OCI-LY1 (cell line): ENCODE data around the gene CD276.

Experiments used
- H2AFZ ChIP-seq: fragments of 200-600 bp; sonication (generic), shearing (Covaris generic); 2 replicates; pipeline ENCODE4 v1.6.0; 2014; ENCODE audit warnings: antibody characterized with exemption, mild to moderate bottlenecking, low read length
- H3F3A ChIP-seq: fragments of 200-600 bp; sonication (generic), shearing (Covaris generic); 2 replicates; pipeline ENCODE4 v1.6.0; 2014; ENCODE audit warnings: mild to moderate bottlenecking, antibody characterized with exemption, low read length, moderate library complexity; ENCODE audit not compliant: insufficient read depth
- H3K27ac ChIP-seq: fragments of 200-600 bp; sonication (generic); 2 replicates; pipeline ENCODE4 v1.5.1; 2014; ENCODE audit warnings: low read length, mixed run types, mild to moderate bottlenecking, low read depth; ENCODE audit not compliant: poor library complexity, severe bottlenecking
- H3K27me3 ChIP-seq: fragments of 200-600 bp; sonication (generic); 2 replicates; pipeline ENCODE4 v1.6.0; 2014; ENCODE audit warnings: antibody characterized with exemption, mild to moderate bottlenecking, low read length, moderate library complexity; ENCODE audit not compliant: insufficient read depth
- H3K36me3 ChIP-seq: fragments of 200-600 bp; sonication (generic); 2 replicates; pipeline ENCODE4 v1.6.1; 2014; ENCODE audit warnings: mild to moderate bottlenecking, antibody characterized with exemption, low read length, moderate library complexity, mixed read lengths; ENCODE audit not compliant: insufficient read depth
- H3K4me1 ChIP-seq: fragments of 200-600 bp; sonication (generic); 2 replicates; pipeline ENCODE4 v1.5.1; 2014; ENCODE audit warnings: mild to moderate bottlenecking, low read length, moderate library complexity; ENCODE audit not compliant: insufficient read depth, severe bottlenecking
- H3K4me2 ChIP-seq: fragments of 200-600 bp; sonication (generic), shearing (Covaris generic); 2 replicates; pipeline ENCODE4 v1.6.1; 2014; ENCODE audit warnings: low read length
- H3K4me3 ChIP-seq: fragments of 200-600 bp; sonication (generic); 2 replicates; pipeline ENCODE4 v1.5.1; 2014; ENCODE audit warnings: low read length, low read depth, mild to moderate bottlenecking, mixed read lengths; ENCODE audit not compliant: poor library complexity, severe bottlenecking
- H3K79me2 ChIP-seq: fragments of 200-600 bp; shearing (Covaris generic); 2 replicates; pipeline ENCODE4 v1.6.1; 2016; ENCODE audit warnings: mixed run types, low read length, mixed read lengths; ENCODE audit not compliant: insufficient read depth
- H3K9ac ChIP-seq: fragments of 200-600 bp; sonication (generic), shearing (Covaris generic); 2 replicates; pipeline ENCODE4 v1.6.1; 2014; ENCODE audit warnings: mild to moderate bottlenecking, low read length, mixed read lengths
- H3K9me2 ChIP-seq: fragments of 200-600 bp; sonication (generic), shearing (Covaris generic); 2 replicates; pipeline ENCODE4 v1.6.1; 2014; ENCODE audit warnings: low read depth, mild to moderate bottlenecking, low read length, mixed read lengths
- H3K9me3 ChIP-seq: fragments of 200-600 bp; shearing (Covaris generic); 2 replicates; pipeline ENCODE4 v1.6.1; 2014; ENCODE audit warnings: low read length, mixed read lengths
- H4K20me1 ChIP-seq: fragments of 200-600 bp; sonication (generic), shearing (Covaris generic); 2 replicates; pipeline ENCODE4 v1.6.0; 2016; ENCODE audit warnings: mild to moderate bottlenecking, low read length; ENCODE audit not compliant: insufficient read depth
- EZH2 ChIP-seq: fragments of 200-600 bp; sonication (generic), shearing (Covaris generic); IDR thresholded peaks from 2 replicates; pipeline ENCODE4 v1.8.0; 2017; ENCODE audit warnings: borderline replicate concordance, mixed run types, mild to moderate bottlenecking, antibody characterized with exemption, low read length, moderate library complexity, mixed read lengths
- TF ChIP-seq, protein P1 (sequence below): fragments of 200-600 bp; sonication (generic), shearing (Covaris generic); IDR thresholded peaks from 2 replicates; pipeline ENCODE4 v1.5.1; 2017; ENCODE audit warnings: mild to moderate bottlenecking, antibody characterized with exemption, low read length, moderate library complexity, mixed read lengths

The CD276 gene

DNA sequence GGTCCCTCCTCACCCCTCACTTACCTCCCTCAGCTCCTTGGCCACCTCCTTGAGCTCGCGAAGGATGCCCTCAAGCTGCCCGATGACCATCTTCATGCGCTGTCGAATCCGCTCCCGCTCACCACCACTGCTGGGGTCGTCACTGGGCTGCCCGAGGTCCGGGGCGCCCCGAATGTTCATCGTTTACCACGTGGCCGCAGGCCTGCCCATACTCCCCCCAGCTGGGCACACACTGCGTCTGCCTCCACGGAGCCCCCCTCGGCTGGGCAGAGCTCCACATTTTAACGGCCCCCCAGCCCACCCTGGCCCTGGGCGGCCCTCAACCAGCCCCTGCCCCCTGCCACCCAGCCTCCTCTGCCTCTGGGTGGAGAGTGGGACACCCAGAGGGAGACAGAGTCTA lies 66.8 kb downstream of the CD276 start:
- H3K4me1 ChIP-seq: no peaks in the 10 kb centered on the region
- TF ChIP-seq, protein P1, sequence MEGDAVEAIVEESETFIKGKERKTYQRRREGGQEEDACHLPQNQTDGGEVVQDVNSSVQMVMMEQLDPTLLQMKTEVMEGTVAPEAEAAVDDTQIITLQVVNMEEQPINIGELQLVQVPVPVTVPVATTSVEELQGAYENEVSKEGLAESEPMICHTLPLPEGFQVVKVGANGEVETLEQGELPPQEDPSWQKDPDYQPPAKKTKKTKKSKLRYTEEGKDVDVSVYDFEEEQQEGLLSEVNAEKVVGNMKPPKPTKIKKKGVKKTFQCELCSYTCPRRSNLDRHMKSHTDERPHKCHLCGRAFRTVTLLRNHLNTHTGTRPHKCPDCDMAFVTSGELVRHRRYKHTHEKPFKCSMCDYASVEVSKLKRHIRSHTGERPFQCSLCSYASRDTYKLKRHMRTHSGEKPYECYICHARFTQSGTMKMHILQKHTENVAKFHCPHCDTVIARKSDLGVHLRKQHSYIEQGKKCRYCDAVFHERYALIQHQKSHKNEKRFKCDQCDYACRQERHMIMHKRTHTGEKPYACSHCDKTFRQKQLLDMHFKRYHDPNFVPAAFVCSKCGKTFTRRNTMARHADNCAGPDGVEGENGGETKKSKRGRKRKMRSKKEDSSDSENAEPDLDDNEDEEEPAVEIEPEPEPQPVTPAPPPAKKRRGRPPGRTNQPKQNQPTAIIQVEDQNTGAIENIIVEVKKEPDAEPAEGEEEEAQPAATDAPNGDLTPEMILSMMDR: no peak
- TF ChIP-seq EZH2: no peak
- no peak overlapping the region for H3K9ac ChIP-seq
- no peaks in the 10 kb centered on the region for H3F3A ChIP-seq
- no peak overlapping the region for H3K27ac ChIP-seq
- no peak overlapping the region for H3K4me3 ChIP-seq
- no peaks in the 10 kb centered on the region for H4K20me1 ChIP-seq
- no peaks in the 10 kb centered on the region for H3K9me2 ChIP-seq
- H3K9me3 ChIP-seq: no peaks in the 10 kb centered on the region
- H3K27me3 ChIP-seq: no peaks in the 10 kb centered on the region
- H2AFZ ChIP-seq: no peak overlapping the region
- H3K79me2 ChIP-seq: no peaks in the 10 kb centered on the region
- no peaks in the 10 kb centered on the region for H3K36me3 ChIP-seq
- H3K4me2 ChIP-seq: no peak overlapping the region

DNA sequence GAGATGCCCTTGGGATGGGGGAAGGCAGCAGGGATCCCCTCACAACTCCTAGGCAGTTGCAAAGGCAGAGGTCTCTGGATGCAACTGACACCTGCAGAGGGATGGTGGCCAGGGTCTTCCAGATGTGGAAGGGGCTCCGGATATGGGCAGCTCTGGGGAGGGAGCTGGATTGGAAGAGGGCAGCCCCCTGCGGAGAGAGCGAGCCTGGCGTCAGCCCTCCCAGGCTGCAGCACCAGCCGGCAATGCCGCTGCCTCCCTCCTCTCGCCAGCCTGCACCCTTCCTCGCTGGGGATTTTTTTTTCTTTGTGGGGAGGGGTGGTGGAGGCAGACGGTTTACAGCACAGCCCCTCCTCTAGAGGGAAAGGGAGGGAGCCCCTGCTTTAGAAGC lies 67.3 kb downstream of the CD276 start:
- TF ChIP-seq, protein P1: no peak
- TF ChIP-seq EZH2: no peak
- Histone ChIP-seq H3F3A (no peaks in the 10 kb centered on the region), H3K4me3 (no peak overlapping the region), H4K20me1 (no peaks in the 10 kb centered on the region), H3K4me1 (no peaks in the 10 kb centered on the region), H3K27me3 (no peaks in the 10 kb centered on the region), H3K36me3 (no peaks in the 10 kb centered on the region), H3K9ac (no peak overlapping the region), H3K4me2 (no peak overlapping the region), H3K9me2 (no peaks in the 10 kb centered on the region), H3K9me3 (no peaks in the 10 kb centered on the region), H2AFZ (no peak overlapping the region), H3K79me2 (no peaks in the 10 kb centered on the region), H3K27ac (no peak overlapping the region)

DNA sequence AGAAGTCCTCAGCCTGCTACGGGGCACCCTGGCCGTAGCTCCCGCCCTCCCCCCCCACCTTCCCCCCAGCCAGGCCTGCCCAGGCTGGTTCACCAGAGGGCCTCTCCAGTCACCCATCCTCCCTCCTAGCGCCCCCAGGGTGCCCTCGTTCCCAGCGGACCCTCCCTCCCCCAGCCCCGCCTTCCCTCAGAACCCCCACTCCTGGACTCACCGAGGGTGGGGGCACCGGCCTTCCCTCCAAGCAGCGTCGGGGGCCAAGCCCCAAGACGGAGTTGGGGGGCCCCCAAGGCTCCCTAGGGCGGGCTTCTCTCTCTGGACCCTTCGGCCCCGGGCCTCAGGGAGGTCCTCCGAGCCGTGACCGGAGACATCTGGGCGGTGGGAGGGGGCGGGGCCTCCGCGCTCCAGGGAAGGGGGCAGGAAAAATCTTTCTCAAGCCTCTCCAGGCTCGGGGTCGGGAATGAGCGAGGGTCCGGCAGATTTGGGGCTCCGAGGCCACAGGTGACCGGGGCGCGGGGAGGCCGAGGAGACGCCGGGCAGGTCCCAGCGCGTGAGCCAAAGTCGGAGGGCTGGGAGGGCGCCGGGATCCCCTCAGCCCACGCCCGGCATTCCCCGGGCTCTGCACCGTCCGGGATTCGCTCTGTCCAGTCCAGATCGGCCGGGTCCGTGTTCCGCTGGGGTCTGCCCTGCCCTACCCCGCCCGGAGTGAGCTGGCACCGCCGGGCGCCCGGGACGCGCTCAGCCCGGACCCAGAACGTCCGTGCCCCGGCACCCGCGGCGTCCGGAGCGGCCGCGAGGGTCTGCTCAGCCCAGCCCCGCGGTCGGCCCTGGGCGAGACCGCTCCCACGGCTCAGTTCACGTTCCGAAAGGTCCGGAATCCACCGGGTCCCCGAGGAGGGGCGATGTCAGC lies 68.0 kb downstream of the CD276 start:
- H2AFZ ChIP-seq: no peak overlapping the region

More for the DNA sequence above, 68.0 kb downstream of the CD276 start:
- no peak overlapping the region for H3K9ac ChIP-seq
- H3K9me3 ChIP-seq: no peaks in the 10 kb centered on the region
- H3K4me3 ChIP-seq: no peak overlapping the region
- no peaks in the 10 kb centered on the region for H3K36me3 ChIP-seq
- H3K9me2 ChIP-seq: no peaks in the 10 kb centered on the region
- no peaks in the 10 kb centered on the region for H3F3A ChIP-seq
- H3K79me2 ChIP-seq: no peaks in the 10 kb centered on the region
- H3K4me2 ChIP-seq: no peak overlapping the region
- H3K27me3 ChIP-seq: no peaks in the 10 kb centered on the region
- no peaks in the 10 kb centered on the region for H4K20me1 ChIP-seq
- no peaks in the 10 kb centered on the region for H3K4me1 ChIP-seq
- TF ChIP-seq, protein P1: no peak
- TF ChIP-seq EZH2: no peak
- no peak overlapping the region for H3K27ac ChIP-seq
